ENCODE measurements around the gene C1QL3.

GRCh38 chr10:16519250-16519907 is 2.3 kb downstream of the C1QL3 start:
- TF ChIP-seq EZH2 (IDR thresholded peaks at IDR 0.05; ENCODE audit: borderline replicate concordance, low read depth, low read length, poor library complexity, severe bottlenecking), result no peak
- TF ChIP-seq, protein P1, sequence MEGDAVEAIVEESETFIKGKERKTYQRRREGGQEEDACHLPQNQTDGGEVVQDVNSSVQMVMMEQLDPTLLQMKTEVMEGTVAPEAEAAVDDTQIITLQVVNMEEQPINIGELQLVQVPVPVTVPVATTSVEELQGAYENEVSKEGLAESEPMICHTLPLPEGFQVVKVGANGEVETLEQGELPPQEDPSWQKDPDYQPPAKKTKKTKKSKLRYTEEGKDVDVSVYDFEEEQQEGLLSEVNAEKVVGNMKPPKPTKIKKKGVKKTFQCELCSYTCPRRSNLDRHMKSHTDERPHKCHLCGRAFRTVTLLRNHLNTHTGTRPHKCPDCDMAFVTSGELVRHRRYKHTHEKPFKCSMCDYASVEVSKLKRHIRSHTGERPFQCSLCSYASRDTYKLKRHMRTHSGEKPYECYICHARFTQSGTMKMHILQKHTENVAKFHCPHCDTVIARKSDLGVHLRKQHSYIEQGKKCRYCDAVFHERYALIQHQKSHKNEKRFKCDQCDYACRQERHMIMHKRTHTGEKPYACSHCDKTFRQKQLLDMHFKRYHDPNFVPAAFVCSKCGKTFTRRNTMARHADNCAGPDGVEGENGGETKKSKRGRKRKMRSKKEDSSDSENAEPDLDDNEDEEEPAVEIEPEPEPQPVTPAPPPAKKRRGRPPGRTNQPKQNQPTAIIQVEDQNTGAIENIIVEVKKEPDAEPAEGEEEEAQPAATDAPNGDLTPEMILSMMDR (conservative IDR thresholded peaks at IDR 0.05; ENCODE audit: low read depth, low read length), result no peak

Data from A673 (cell line).